Epithelial cell of proximal tubule (primary cell): Measurements from ENCODE around the gene TMEM86B. TPM values are rescaled to one million over a fixed set of nuclear protein-coding genes. Genes with fewer than 3 reads are reported as not detected.

Source experiments
- DNase-seq: peaks from one replicate; pipeline ENCODE4 v3.0.0-alpha.2; 2011; ENCODE audit warnings: low read depth
- H3K4me3 ChIP-seq: 2 replicates; pipeline ENCODE4 v1.5.1; 2011; ENCODE audit warnings: low read depth, mild to moderate bottlenecking, low read length
- CTCF ChIP-seq: conservative IDR thresholded peaks from 2 replicates; pipeline ENCODE4 v1.5.1; 2012; ENCODE audit warnings: low read depth, mild to moderate bottlenecking, low read length
- total RNA-seq: library from RNA; depleted of rRNA; stranded (reverse); fragments of >200 nt; gene quantifications from 2 replicates; pipeline ENCODE4 v1.2.3, GENCODE V29; 2015

TMEM86B gene
- total RNA-seq: 2.1 and 2.6 TPM in 2 replicates

GRCh38 chr19:55228403-55229031 is at the start of gene TMEM86B:
TMEM86B (minus strand) TSS chr19:55228763; CDS start chr19:55228741, 22 bp downstream.
- no peak for TF ChIP-seq CTCF
- no peak for DNase-seq
- no peak within 1 kb of the TSS for H3K4me3 ChIP-seq

- DNase-seq: no peak
- H3K4me3 ChIP-seq: no peak overlapping the region
- no peak for TF ChIP-seq CTCF
Observed at GRCh38 chr19:55277494-55277893, 48.9 kb upstream of the TMEM86B start.

- no peak for DNase-seq
- no peak overlapping the region for H3K4me3 ChIP-seq
- no peak for TF ChIP-seq CTCF
Observed at GRCh38 chr19:55276720-55277430, 48.3 kb upstream of the TMEM86B start.

GRCh38 chr19:55275851-55276719 is 47.5 kb upstream of the TMEM86B start:
- no peak for TF ChIP-seq CTCF
- DNase-seq: no peak
- H3K4me3 ChIP-seq: no peak overlapping the region

- H3K4me3 ChIP-seq: no peak overlapping the region
- DNase-seq: no peak
Observed at GRCh38 chr19:55273978-55274707, 45.6 kb upstream of the TMEM86B start.

More at GRCh38 chr19:55273978-55274707, 45.6 kb upstream of the TMEM86B start:
- TF ChIP-seq CTCF: no peak
